NCI-H82 treated with DMSO at 0.1 percent for 48 hours (cell line): ENCODE data around the gene XYLB.
A peak's percentile ranks its signal among the peaks of the same experiment; 100 is the strongest.

ENCODE experiments used
- DNase-seq: peaks from one replicate; lab custom pipeline; 2025; ENCODE audit not compliant: unreplicated experiment; lab: John Stamatoyannopoulos, UW

The XYLB gene

GRCh38 chr3:38361496-38361895 lies 14.9 kb downstream of the XYLB start:
- no peak for DNase-seq

DNA sequence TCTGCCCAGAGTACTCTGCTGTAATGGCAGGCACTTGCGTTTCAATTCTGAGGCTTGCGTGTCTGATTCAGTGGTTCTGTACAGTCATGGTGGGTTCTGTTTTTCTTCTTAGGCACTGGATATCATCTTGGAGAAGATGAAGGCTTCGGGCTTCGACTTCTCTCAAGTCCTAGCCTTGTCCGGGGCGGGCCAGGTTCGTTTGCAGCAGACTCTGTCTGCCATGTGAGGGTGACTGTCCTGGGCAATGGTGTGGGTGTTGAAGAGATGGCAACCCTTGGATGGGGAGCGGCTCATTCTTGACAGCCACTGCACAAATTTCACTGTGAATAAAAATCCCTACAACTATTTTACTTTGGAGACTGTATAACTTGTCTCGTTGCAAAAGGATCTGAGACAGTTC lies 16.2 kb downstream of the XYLB start:
- DNase-seq = no peak

GRCh38 chr3:38364721-38365400 lies 18.3 kb downstream of the XYLB start:
- no peak for DNase-seq

- no peak for DNase-seq
These were observed 19.0 kb downstream of the XYLB start for GRCh38 chr3:38365469-38366062.

GRCh38 chr3:38366082-38366481 lies 19.5 kb downstream of the XYLB start:
- no peak for DNase-seq

DNA sequence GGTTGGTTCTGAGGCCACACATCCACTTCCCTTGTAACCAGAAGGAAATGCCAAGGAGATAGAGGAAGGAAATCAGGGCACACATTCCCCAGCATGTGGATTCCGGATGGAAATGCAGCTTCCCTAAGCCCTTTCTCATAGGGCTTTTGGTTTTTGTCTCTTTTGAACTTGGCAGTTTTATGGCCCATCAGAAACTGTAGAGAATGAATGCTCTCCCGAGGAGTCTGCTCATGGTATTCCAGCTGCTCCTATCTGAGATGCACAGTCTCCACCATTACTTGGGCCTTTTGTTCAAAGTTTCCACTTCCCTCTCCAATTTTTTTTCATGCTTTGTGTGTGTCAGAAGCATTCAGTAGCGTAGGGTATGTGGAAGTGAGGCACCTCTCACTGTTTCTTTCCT lies 21.2 kb downstream of the XYLB start:
- no peak for DNase-seq

DNA sequence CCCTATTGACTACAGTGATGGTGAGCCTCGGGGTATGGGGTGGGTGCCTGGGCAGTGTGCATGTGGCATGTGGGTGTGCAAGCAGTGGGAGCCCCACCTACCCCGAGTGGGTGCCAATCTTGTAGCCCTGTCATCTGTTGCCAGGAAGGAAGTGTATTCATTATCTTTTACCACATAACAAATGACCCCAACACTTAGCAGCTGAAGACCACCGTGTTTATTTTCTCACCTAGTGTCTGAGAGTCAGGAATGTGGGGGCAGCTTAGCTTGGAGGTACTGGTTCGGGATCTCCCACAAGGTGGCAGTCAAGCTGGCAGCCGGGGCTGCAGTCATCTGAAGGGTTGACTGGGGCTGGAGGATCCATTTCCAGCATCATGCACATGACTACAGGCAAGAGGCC lies 21.7 kb downstream of the XYLB start:
- DNase-seq = no peak

DNA sequence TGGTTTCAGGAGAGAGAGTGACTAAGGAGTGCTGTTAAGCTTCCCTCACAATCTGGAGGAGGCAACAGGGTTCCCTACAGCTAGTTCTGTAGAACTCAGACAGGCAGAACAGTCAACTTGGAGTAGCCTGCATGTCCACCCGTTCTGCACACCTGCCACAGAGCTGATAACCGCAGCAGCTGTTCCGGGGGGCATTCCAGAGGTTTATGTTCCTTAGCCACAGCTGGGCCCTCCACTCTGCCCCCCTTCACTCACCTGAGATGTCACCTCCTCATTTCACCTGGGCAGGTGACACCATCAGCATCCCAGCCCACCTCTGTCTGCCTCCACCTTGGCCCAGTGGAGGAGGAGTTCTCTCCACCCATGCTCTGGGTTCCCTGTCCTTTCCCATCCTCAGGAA lies 22.6 kb downstream of the XYLB start:
- DNase-seq = no peak

DNA sequence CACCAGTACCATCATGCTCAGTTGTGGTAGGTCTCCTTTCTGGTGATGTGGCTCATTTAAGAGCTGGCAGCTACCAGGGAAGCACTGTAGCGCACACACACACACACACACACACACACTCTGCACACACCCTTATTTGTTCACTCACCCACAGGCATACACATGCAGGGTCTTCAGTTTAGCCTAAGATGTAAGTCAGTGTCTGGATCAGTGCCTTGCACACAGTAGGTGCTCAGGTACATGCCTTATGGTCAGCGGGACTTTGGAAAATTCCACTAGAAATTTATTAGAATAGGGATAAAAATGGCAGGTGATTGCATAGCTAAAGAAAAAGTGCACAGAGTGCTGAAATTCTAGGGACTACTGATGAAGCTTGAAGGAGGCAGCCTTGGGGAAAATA lies 23.6 kb downstream of the XYLB start:
- DNase-seq = no peak

- no peak for DNase-seq
These were observed 24.3 kb downstream of the XYLB start for GRCh38 chr3:38370861-38371260.

DNA sequence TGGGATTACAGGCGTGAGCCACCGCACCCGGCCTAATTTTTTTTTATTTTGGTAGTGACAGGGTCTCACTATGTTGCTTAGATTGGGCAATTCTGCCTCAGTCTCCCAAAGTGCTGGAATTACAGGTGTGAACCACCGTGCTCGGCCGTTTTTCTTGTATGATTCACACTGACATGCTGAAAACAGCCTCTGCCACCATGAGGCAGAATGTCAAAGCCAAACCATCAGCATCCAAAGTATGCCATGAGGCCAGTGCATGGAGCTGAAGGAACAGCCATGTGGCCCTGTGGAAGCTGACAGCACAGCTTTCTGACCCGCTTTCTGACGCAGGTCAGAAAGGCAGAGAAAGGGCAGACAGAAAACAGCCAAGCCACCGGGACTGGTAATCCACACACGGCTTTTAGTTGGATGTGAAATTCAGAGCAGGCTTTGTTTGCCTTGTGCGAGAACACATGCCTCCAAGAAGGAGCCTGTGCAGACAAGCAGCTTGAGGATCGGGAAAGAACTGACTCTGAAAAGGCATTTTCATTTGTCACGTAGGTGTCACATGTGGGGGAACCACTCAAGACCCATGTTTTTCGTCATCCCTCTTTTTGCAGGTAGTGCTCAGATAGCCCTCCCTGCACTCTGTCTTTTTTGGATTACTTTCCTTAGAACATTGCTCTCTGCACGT lies 25.1 kb downstream of the XYLB start:
- DNase-seq = no peak

- DNase-seq = no peak
These were observed 25.6 kb downstream of the XYLB start for GRCh38 chr3:38372214-38372601.

DNA sequence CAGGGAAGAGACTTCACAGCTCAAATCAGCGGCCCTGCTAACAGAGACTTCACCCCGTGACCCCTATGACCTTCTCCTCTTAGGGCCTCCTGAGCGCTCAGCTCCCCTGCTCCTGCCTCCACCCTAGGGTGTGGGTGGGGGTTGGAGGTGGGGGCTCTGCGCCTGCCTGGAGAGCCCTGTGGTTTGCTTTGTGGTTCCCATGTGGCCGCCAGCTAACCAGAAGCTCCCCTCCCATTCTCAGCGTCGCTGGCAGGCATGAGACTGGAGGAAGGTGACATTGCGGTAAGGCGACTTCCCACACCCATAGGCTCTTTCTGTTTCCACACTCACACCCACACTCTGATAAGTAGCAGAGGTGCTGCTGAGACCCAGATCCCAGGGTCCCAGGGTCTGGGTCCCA lies 27.6 kb downstream of the XYLB start:
- DNase-seq = no peak

DNA sequence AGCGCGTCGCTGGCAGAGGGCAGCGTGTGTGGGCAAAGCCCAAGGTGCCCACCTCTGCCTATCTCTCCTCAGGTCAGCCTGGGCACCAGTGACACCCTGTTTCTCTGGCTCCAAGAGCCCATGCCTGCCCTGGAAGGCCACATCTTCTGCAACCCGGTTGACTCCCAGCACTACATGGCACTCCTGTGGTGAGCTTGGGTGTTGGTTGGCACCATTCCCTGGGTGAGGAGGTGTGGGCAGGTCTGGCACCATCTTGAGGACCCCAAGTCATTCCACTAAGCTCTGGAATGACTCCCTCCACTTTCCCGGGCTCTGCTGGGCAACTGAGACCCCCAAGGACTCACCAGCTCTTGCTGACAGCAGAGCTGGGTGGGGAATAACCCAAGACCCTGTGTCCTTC lies 28.5 kb downstream of the XYLB start:
- no peak for DNase-seq

DNA sequence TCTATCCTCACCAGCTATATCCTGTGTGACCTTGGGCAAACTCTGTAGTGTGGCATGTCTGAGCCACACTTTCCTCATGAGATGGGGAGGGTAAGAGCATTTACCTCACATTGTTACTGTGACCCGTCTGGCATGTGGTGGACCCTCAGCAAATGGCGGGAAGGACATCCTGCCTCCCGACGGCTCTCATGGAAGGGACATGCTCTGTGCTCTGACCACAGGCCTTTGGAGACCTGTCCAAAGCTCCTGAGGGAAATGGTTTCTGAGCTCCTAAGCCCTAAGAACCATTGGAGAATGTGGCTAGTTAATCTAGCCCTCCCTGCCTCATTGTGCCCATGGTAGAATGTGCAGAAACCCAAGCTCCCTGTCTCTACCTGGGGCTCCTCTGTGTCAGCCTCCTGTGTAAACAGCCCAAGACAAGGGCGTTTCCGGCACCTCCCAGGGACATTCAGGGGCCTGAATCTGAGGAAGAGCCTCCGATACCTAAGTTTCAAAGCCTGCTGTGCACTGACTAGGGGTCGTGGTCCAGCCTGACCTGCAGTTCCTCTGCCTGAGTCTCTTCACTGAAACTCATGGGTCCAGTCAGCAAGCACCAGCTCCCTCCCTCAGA lies 29.0 kb downstream of the XYLB start:
- DNase-seq = no peak

- no peak for DNase-seq
These were observed 29.7 kb downstream of the XYLB start for GRCh38 chr3:38376098-38376816.

- DNase-seq = no peak
These were observed 32.7 kb downstream of the XYLB start for GRCh38 chr3:38379201-38379770.

GRCh38 chr3:38382506-38383080 lies 36.0 kb downstream of the XYLB start:
- peak; percentile 43 for DNase-seq

- DNase-seq = no peak
These were observed 36.7 kb downstream of the XYLB start for GRCh38 chr3:38383156-38383875.
